ENCODE measurements around the gene PIAS4.

GRCh38 chr19:4014541-4015491 lies 7.3 kb downstream of the PIAS4 start:
- TF ChIP-seq CTCF (IDR thresholded peaks at IDR 0.05), result no peak
- no peak for TF ChIP-seq POLR2A (IDR thresholded peaks at IDR 0.05)
- TF ChIP-seq POLR2AphosphoS5 (IDR thresholded peaks at IDR 0.05), result no peak
- no peak for TF ChIP-seq EP300 (IDR thresholded peaks at IDR 0.05)
